GM12864 (cell line): ENCODE measurements around the gene BORCS6.
A peak's percentile ranks its signal among the peaks of the same experiment; 100 is the strongest.

Source experiments
- DNase-seq: peaks from one replicate; pipeline ENCODE4 v3.0.0-alpha.2; 2011; ENCODE audit warnings: low read depth
- H3K4me3 ChIP-seq: 2 replicates; pipeline ENCODE4 v1.5.1; 2011; ENCODE audit warnings: mild to moderate bottlenecking, low read depth, low read length, control low read depth
- TF ChIP-seq, protein P1 (sequence below): IDR thresholded peaks from 2 replicates; pipeline ENCODE4 v1.5.1; 2011; ENCODE audit warnings: low read depth, mild to moderate bottlenecking, moderate library complexity, low read length, control low read depth, inconsistent platforms; ENCODE audit errors: missing control alignments

BORCS6 gene

GRCh38 chr17:8160224-8160577, 29.8 kb downstream of the BORCS6 start:
- TF ChIP-seq, protein P1, sequence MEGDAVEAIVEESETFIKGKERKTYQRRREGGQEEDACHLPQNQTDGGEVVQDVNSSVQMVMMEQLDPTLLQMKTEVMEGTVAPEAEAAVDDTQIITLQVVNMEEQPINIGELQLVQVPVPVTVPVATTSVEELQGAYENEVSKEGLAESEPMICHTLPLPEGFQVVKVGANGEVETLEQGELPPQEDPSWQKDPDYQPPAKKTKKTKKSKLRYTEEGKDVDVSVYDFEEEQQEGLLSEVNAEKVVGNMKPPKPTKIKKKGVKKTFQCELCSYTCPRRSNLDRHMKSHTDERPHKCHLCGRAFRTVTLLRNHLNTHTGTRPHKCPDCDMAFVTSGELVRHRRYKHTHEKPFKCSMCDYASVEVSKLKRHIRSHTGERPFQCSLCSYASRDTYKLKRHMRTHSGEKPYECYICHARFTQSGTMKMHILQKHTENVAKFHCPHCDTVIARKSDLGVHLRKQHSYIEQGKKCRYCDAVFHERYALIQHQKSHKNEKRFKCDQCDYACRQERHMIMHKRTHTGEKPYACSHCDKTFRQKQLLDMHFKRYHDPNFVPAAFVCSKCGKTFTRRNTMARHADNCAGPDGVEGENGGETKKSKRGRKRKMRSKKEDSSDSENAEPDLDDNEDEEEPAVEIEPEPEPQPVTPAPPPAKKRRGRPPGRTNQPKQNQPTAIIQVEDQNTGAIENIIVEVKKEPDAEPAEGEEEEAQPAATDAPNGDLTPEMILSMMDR = no peak
- no peak for DNase-seq
- H3K4me3 ChIP-seq = no peak overlapping the region

- DNase-seq = no peak
- H3K4me3 ChIP-seq = no peak overlapping the region
- TF ChIP-seq, protein P1 = peak; percentile 25
These were observed 30.3 kb downstream of the BORCS6 start for GRCh38 chr17:8159459-8160223.

DNA sequence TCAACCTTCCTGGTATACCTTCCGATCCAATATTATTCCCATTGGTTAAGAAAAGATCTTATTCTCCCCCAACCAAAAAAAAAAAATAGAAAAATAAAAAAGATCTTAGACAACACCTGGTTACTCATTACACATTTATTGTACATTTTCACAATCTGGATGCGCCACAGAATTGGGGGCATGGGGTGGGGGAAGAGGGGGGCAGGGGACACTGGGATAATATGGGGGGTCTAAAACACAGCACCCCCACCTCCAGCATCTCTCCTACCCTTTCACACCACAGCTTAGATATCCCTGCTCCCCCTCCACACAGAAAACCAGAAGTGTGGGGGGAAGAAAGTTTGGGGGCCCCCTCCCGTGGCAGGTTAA, 31.0 kb downstream of the BORCS6 start:
- TF ChIP-seq, protein P1 = no peak
- no peak for DNase-seq
- no peak overlapping the region for H3K4me3 ChIP-seq

GRCh38 chr17:8158267-8159031, 31.5 kb downstream of the BORCS6 start:
- peak; percentile 71 for DNase-seq
- no peak overlapping the region for H3K4me3 ChIP-seq
- TF ChIP-seq, protein P1 = peak; percentile 93

GRCh38 chr17:8156246-8156992, 33.6 kb downstream of the BORCS6 start:
- H3K4me3 ChIP-seq = peak overlapping the region; percentile 61
- TF ChIP-seq, protein P1 = no peak
- peak; percentile 100 for DNase-seq

GRCh38 chr17:8155996-8156245, 34.1 kb downstream of the BORCS6 start:
- H3K4me3 ChIP-seq = peak overlapping the region; percentile 61
- TF ChIP-seq, protein P1 = no peak
- DNase-seq = no peak
